Smooth muscle cell (in vitro differentiated cells): ENCODE data around the gene MYL9. TPM values are rescaled to one million over a fixed set of nuclear protein-coding genes. Genes with fewer than 3 reads are reported as not detected.

ENCODE experiments used
- DNase-seq: peaks from one replicate; lab custom pipeline; 2025; ENCODE audit not compliant: unreplicated experiment; lab: John Stamatoyannopoulos, UW
- H2AFZ ChIP-seq: fragments of 200-600 bp; sonication (generic); 2 replicates; pipeline ENCODE4 v1.6.0; 2016; ENCODE audit warnings: antibody characterized with exemption, low read depth, mild to moderate bottlenecking
- H3F3A ChIP-seq: fragments of 200-600 bp; sonication (generic); 2 replicates; pipeline ENCODE4 v1.6.0; 2017; ENCODE audit warnings: antibody characterized with exemption, low read depth
- H3K27ac ChIP-seq: fragments of 200-600 bp; sonication (generic); 2 replicates; pipeline ENCODE4 v1.5.1; 2016; ENCODE audit warnings: low read depth, mild to moderate bottlenecking
- H3K27me3 ChIP-seq: fragments of 200-600 bp; sonication (generic); 2 replicates; pipeline ENCODE4 v1.6.1; 2016; ENCODE audit warnings: low read depth, mild to moderate bottlenecking
- H3K36me3 ChIP-seq: fragments of 200-600 bp; sonication (generic); 2 replicates; pipeline ENCODE4 v1.5.1; 2016; ENCODE audit warnings: low read depth
- H3K4me1 ChIP-seq: fragments of 200-600 bp; sonication (generic); 2 replicates; pipeline ENCODE4 v1.5.1; 2016; ENCODE audit warnings: low read depth
- H3K4me2 ChIP-seq: fragments of 200-600 bp; sonication (generic); 2 replicates; pipeline ENCODE4 v1.6.0; 2016; ENCODE audit warnings: mild to moderate bottlenecking
- H3K4me3 ChIP-seq: fragments of 200-600 bp; sonication (generic); 2 replicates; pipeline ENCODE4 v1.5.1; 2016; ENCODE audit warnings: mild to moderate bottlenecking
- H3K79me2 ChIP-seq: fragments of 200-600 bp; sonication (generic); 2 replicates; pipeline ENCODE4 v1.6.0; 2016; ENCODE audit warnings: low read depth, mild to moderate bottlenecking
- H3K9ac ChIP-seq: fragments of 200-600 bp; sonication (generic); 2 replicates; pipeline ENCODE4 v1.6.0; 2016; ENCODE audit warnings: low read depth
- H3K9me3 ChIP-seq: fragments of 200-600 bp; sonication (generic); replicated peaks from 2 replicates; pipeline ENCODE4 v1.5.1; 2016; ENCODE audit warnings: low read depth
- H4K20me1 ChIP-seq: fragments of 200-600 bp; sonication (generic); 2 replicates; pipeline ENCODE4 v1.6.0; 2016; ENCODE audit warnings: low read depth
- CTCF ChIP-seq: fragments of 200-600 bp; sonication (generic); IDR thresholded peaks from 2 replicates; pipeline ENCODE4 v1.5.1; 2017; ENCODE audit warnings: borderline replicate concordance, mild to moderate bottlenecking, antibody characterized with exemption; ENCODE audit not compliant: insufficient read depth, poor library complexity, severe bottlenecking
- WGBS: methylation state at CpG from one replicate; pipeline ENCODE4 v1.1.7; 2016; ENCODE audit warnings: low lambda C conversion rate; 5-methylcytosine and 5-hydroxymethylcytosine counted together
- polyA plus RNA-seq: library from polyadenylated mRNA; unstranded; fragments of >200 nt; fragmentation: Nextera tagmentation; extraction: Ambion mirVana; gene quantifications from 2 replicates; pipeline ENCODE4 v1.2.1, GENCODE V29; 2016
- total RNA-seq: library from RNA; depleted of rRNA; stranded (reverse); fragments of >200 nt; gene quantifications from 2 replicates; pipeline ENCODE4 v1.2.3, GENCODE V29; 2014

Gene MYL9
- total and polyA plus RNA-seq, 2 experiments from 2014 or later = 198 to 1,109 TPM

GRCh38 chr20:36498386-36499179 is 42.7 kb upstream of the MYL9 start:
- Histone ChIP-seq H3K79me2 (peaks cover 69% of the 10 kb centered on the region), H3F3A (peaks cover 13% of the 10 kb centered on the region), H3K4me1 (peaks cover 12% of the 10 kb centered on the region), H3K4me3 (no peak overlapping the region), H3K9ac (no peak overlapping the region), H3K4me2 (no peak overlapping the region), H3K9me3 (no peaks in the 10 kb centered on the region), H3K36me3 (no peaks in the 10 kb centered on the region), H4K20me1 (peaks cover 99% of the 10 kb centered on the region), H2AFZ (no peak overlapping the region), H3K27me3 (no peaks in the 10 kb centered on the region), H3K27ac (peak overlapping the region; percentile 33)
- 82% methylated on average over 14 of the region's 14 CpGs for WGBS
- TF ChIP-seq CTCF = no peak
- DNase-seq = no peak

- peaks cover 69% of the 10 kb centered on the region for H3K79me2 ChIP-seq
- H4K20me1 ChIP-seq = peaks cover 99% of the 10 kb centered on the region
- peaks cover 5% of the 10 kb centered on the region for H3K36me3 ChIP-seq
- H3K27ac ChIP-seq = peak overlapping the region; percentile 42
- H3K9me3 ChIP-seq = no peaks in the 10 kb centered on the region
- peaks cover 12% of the 10 kb centered on the region for H3K4me1 ChIP-seq
- peaks cover 14% of the 10 kb centered on the region for H3F3A ChIP-seq
- no peaks in the 10 kb centered on the region for H3K27me3 ChIP-seq
- H2AFZ ChIP-seq = no peak overlapping the region
- no peak overlapping the region for H3K4me3 ChIP-seq
- H3K4me2 ChIP-seq = peak overlapping the region; percentile 6
- WGBS = 95% methylated on average over 23 of the region's 26 CpGs
- no peak for TF ChIP-seq CTCF
- H3K9ac ChIP-seq = no peak overlapping the region
- no peak for DNase-seq
These were observed 42.1 kb upstream of the MYL9 start for GRCh38 chr20:36499211-36499610.

- H3K4me2 ChIP-seq = peak overlapping the region; percentile 6
- peaks cover 7% of the 10 kb centered on the region for H3K36me3 ChIP-seq
- no peak overlapping the region for H3K9ac ChIP-seq
- H3K9me3 ChIP-seq = no peaks in the 10 kb centered on the region
- peaks cover 21% of the 10 kb centered on the region for H3F3A ChIP-seq
- no peak overlapping the region for H3K4me3 ChIP-seq
- peaks cover 12% of the 10 kb centered on the region for H3K4me1 ChIP-seq
- no peak for TF ChIP-seq CTCF
- no peak for DNase-seq
- 66% methylated on average over 30 of the region's 31 CpGs for WGBS
- peak overlapping the region; percentile 42 for H3K27ac ChIP-seq
- H2AFZ ChIP-seq = no peak overlapping the region
- H3K27me3 ChIP-seq = no peaks in the 10 kb centered on the region
- peaks cover 69% of the 10 kb centered on the region for H3K79me2 ChIP-seq
- peaks cover 99% of the 10 kb centered on the region for H4K20me1 ChIP-seq
These were observed 41.4 kb upstream of the MYL9 start for GRCh38 chr20:36499723-36500501.
